ENCODE results near the gene CBFA2T3. TPM values are rescaled to one million over a fixed set of nuclear protein-coding genes. Genes with fewer than 3 reads are reported as not detected.

Gene CBFA2T3
- total RNA-seq, 1 donor from 2014 or later = not detected

- no peak overlapping the region for H3K27ac Mint-ChIP-seq
- intact Hi-C loops (cut with micrococcal nuclease) = no loop called here
- no peaks in the 10 kb centered on the region for H3K4me1 Mint-ChIP-seq
- H3K4me3 Mint-ChIP-seq = no peak overlapping the region
- H3K9me3 Mint-ChIP-seq = no peaks in the 10 kb centered on the region
- H3K36me3 Mint-ChIP-seq (ENCODE audit: low read depth) = no peaks in the 10 kb centered on the region
- peaks cover 7% of the 10 kb centered on the region for H3K27me3 Mint-ChIP-seq
- DNase-seq = no peak
Measured at GRCh38 chr16:88931936-88932335, 45.1 kb downstream of the CBFA2T3 start.

GRCh38 chr16:88931373-88931900 lies 45.6 kb downstream of the CBFA2T3 start:
- Mint-ChIP-seq H3K27me3 (peaks cover 2% of the 10 kb centered on the region), H3K36me3 (ENCODE audit: low read depth) (no peaks in the 10 kb centered on the region)

DNA sequence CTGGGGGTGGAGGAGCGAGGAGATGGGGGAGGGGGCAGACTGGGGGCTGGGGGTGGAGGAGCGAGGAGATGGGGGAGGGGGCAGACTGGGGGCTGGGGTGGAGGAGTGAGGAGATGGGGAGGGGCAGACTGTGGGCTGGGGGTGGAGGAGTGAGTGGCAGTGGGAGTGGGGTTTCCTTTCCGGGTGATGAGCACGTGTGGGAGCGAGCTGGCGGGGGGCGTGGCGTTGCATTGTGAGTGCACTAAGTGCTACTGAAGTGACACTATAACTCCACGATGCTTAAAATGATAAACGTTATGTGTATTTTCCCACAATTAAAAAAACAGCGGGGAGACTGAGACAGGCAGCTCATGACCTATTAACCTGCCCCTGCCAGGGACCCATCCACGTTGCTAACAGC lies 46.3 kb downstream of the CBFA2T3 start:
- no peaks in the 10 kb centered on the region for H3K36me3 Mint-ChIP-seq (ENCODE audit: low read depth)
- no peaks in the 10 kb centered on the region for H3K4me1 Mint-ChIP-seq
- DNase-seq = no peak
- no peak overlapping the region for H3K27ac Mint-ChIP-seq
- intact Hi-C loops (cut with micrococcal nuclease) = no loop called here
- H3K4me3 Mint-ChIP-seq = no peak overlapping the region
- H3K9me3 Mint-ChIP-seq = no peaks in the 10 kb centered on the region
- no peaks in the 10 kb centered on the region for H3K27me3 Mint-ChIP-seq

More at GRCh38 chr16:88931373-88931900, 45.6 kb downstream of the CBFA2T3 start:
- intact Hi-C loops (cut with micrococcal nuclease) = no loop called here
- no peak overlapping the region for H3K27ac Mint-ChIP-seq
- no peak overlapping the region for H3K4me3 Mint-ChIP-seq
- no peak for DNase-seq
- H3K4me1 Mint-ChIP-seq = no peaks in the 10 kb centered on the region
- H3K9me3 Mint-ChIP-seq = no peaks in the 10 kb centered on the region

DNA sequence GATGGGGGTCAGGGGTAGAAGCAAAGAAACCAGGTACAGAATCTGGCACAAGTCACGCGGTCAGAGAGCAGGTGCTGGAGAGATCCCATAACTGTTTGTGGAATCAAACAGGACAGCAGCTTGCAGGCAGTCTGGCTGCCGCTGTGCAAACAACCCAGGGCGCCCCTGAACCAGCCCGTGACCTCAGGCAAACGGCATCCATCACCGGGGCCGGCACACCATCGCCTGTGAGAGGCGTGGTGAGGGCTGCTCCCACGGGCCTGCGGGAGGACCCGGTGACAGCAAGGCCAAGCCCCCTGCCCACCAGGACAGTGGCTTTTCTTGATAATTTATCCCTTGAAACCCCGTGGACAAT lies 47.9 kb downstream of the CBFA2T3 start:
- H3K4me3 Mint-ChIP-seq = no peak overlapping the region
- no peak overlapping the region for H3K27ac Mint-ChIP-seq
- H3K36me3 Mint-ChIP-seq (ENCODE audit: low read depth) = no peaks in the 10 kb centered on the region

DNA sequence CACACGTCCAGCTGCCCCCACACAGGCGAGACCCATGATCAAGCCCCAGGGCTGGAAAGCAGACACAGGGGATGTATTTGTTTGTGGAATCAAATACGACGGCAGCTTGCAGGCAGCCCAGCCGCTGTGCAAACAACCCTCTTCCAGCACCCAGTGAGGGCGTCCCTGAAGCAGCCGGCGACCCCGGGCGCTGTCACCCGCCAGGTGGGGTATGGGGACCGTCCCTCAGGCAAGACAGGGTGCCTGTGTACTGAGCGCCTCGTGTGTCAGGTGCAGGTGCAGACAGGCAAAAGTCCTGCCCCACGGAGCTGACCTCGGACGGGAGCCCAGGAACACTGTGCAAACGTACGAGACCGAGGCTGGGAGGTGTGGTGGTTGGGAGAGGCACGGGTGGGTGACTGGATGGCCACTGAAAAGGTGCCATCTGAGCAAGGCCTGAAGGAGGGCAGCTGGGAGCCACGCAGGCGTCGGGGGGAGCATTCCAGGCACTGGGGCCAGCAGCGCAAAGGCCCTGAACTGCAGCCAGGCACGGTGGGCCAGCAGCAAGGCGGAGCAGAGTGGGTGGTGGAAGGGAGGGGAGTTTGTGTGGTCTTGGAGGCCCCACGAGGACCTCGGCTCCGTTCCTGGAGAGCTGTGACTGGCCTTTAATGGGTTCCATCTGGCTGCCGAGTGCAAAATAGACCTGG lies 48.5 kb downstream of the CBFA2T3 start:
- H3K4me3 Mint-ChIP-seq = no peak overlapping the region
- H3K36me3 Mint-ChIP-seq (ENCODE audit: low read depth) = no peaks in the 10 kb centered on the region
- H3K27ac Mint-ChIP-seq = no peak overlapping the region
- DNase-seq = no peak
- no peaks in the 10 kb centered on the region for H3K9me3 Mint-ChIP-seq
- H3K4me1 Mint-ChIP-seq = no peaks in the 10 kb centered on the region
- intact Hi-C loops (cut with micrococcal nuclease) = no loop called here
- no peaks in the 10 kb centered on the region for H3K27me3 Mint-ChIP-seq

More for the DNA sequence above, 47.9 kb downstream of the CBFA2T3 start:
- intact Hi-C loops (cut with micrococcal nuclease) = no loop called here
- Mint-ChIP-seq H3K27me3 (no peaks in the 10 kb centered on the region), H3K9me3 (no peaks in the 10 kb centered on the region), H3K4me1 (no peaks in the 10 kb centered on the region)
- DNase-seq = no peak

DNA sequence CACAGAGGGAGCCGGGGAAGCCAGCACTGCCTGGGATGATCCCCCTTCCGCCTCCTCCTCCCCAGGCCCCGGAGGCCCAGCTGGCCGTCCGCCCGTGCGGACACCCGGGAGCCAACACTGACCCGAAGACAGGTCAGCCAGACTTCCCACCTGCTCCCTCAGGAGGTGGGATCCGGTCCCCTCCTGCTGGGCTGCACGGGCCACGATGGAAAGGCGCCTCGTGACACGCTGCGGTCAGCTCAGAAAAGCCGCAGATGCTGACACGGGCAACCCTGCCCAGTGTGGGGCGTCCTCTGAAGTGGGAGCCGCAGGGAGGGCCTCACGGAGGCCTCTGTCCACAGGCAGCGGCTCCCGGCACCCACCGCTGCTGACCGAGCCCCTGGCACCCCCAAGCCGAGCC lies 49.3 kb downstream of the CBFA2T3 start:
- Mint-ChIP-seq H3K4me3 (no peak overlapping the region), H3K4me1 (no peaks in the 10 kb centered on the region), H3K9me3 (no peaks in the 10 kb centered on the region), H3K27ac (no peak overlapping the region), H3K27me3 (no peaks in the 10 kb centered on the region), H3K36me3 (ENCODE audit: low read depth) (no peaks in the 10 kb centered on the region)
- no peak for DNase-seq
- intact Hi-C loops (cut with micrococcal nuclease) = no loop called here

DNA sequence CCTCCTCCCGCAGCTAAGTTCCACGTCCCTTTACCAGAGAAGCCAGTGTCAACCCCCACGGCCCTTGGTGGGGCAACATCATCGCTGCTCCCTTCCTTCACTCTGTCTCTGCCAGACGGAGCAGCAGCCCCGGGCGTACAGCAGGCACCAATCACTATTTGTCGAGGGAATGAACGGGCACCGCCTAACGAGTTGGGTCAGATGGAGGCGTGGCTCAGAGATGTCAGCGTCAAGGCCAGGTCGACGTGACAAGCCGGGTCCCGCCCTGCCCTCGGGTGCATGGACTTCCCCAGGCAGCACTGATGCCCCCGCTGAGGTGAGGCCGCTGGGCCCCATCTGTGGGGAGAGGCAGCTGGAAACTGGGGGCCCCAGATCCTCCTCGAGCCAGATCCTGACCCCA lies 50.0 kb downstream of the CBFA2T3 start:
- Mint-ChIP-seq H3K27ac (no peak overlapping the region), H3K27me3 (no peaks in the 10 kb centered on the region), H3K4me3 (no peak overlapping the region), H3K9me3 (no peaks in the 10 kb centered on the region), H3K36me3 (ENCODE audit: low read depth) (no peaks in the 10 kb centered on the region), H3K4me1 (no peaks in the 10 kb centered on the region)
- intact Hi-C loops (cut with micrococcal nuclease) = no loop called here
- no peak for DNase-seq

GRCh38 chr16:88926374-88926990 lies 50.5 kb downstream of the CBFA2T3 start:
- no peak overlapping the region for H3K4me3 Mint-ChIP-seq
- no peaks in the 10 kb centered on the region for H3K27me3 Mint-ChIP-seq
- no peak for DNase-seq
- intact Hi-C loops (cut with micrococcal nuclease) = no loop called here
- H3K4me1 Mint-ChIP-seq = no peaks in the 10 kb centered on the region
- no peaks in the 10 kb centered on the region for H3K9me3 Mint-ChIP-seq
- H3K27ac Mint-ChIP-seq = no peak overlapping the region
- H3K36me3 Mint-ChIP-seq (ENCODE audit: low read depth) = no peaks in the 10 kb centered on the region

GRCh38 chr16:88925540-88925887 lies 51.5 kb downstream of the CBFA2T3 start:
- H3K27me3 Mint-ChIP-seq = no peaks in the 10 kb centered on the region
- H3K9me3 Mint-ChIP-seq = no peaks in the 10 kb centered on the region
- no peak overlapping the region for H3K4me3 Mint-ChIP-seq
- no peaks in the 10 kb centered on the region for H3K36me3 Mint-ChIP-seq (ENCODE audit: low read depth)
- H3K27ac Mint-ChIP-seq = no peak overlapping the region
- DNase-seq = no peak
- intact Hi-C loops (cut with micrococcal nuclease) = no loop called here
- peaks cover 4% of the 10 kb centered on the region for H3K4me1 Mint-ChIP-seq

GRCh38 chr16:88924834-88925539 lies 52.0 kb downstream of the CBFA2T3 start:
- Mint-ChIP-seq H3K4me3 (no peak overlapping the region), H3K27me3 (no peaks in the 10 kb centered on the region), H3K36me3 (ENCODE audit: low read depth) (no peaks in the 10 kb centered on the region), H3K27ac (no peak overlapping the region), H3K9me3 (no peaks in the 10 kb centered on the region), H3K4me1 (peaks cover 4% of the 10 kb centered on the region)
- intact Hi-C loops (cut with micrococcal nuclease) = no loop called here
- DNase-seq = no peak

GRCh38 chr16:88923926-88924833 lies 52.8 kb downstream of the CBFA2T3 start:
- intact Hi-C loops (cut with micrococcal nuclease) = no loop called here
- H3K4me1 Mint-ChIP-seq = peaks cover 4% of the 10 kb centered on the region
- no peak for DNase-seq
- H3K4me3 Mint-ChIP-seq = no peak overlapping the region
- H3K27me3 Mint-ChIP-seq = no peaks in the 10 kb centered on the region
- no peaks in the 10 kb centered on the region for H3K36me3 Mint-ChIP-seq (ENCODE audit: low read depth)
- H3K9me3 Mint-ChIP-seq = no peaks in the 10 kb centered on the region
- H3K27ac Mint-ChIP-seq = no peak overlapping the region

- intact Hi-C loops (cut with micrococcal nuclease) = no loop called here
- Mint-ChIP-seq H3K36me3 (ENCODE audit: low read depth) (no peaks in the 10 kb centered on the region), H3K4me3 (no peak overlapping the region)
Measured at GRCh38 chr16:88923450-88923849, 53.6 kb downstream of the CBFA2T3 start.

DNA sequence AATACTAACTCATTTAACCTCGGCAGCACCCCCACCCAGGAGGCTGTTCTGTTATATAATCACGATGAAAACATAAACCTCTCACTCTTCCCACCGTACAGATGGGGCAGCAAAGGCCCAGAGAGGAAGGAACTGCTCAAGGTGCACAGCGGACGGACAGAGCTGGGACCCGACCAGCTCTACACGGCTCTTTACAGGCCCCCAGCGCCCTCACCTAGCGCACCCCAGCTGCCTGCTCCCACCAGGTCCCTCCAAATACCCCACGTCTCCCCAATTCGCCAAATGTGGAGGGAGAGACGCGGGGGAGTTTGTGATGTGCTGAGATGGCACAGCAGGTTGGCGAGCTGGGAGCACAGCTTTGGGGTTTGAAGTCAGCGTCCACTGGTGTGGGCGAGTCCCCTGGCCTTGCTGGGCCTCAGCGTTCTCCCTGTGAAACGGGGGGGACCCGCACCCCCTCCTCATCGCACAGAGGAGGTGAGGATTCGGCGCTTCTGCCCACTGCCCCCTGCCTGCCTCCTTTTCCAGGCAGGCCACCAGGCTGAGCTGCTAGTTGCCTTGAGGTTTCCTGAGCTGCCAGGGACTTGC lies 54.1 kb downstream of the CBFA2T3 start:
- intact Hi-C loops (cut with micrococcal nuclease) = no loop called here
- H3K4me3 Mint-ChIP-seq = no peak overlapping the region
- H3K9me3 Mint-ChIP-seq = no peaks in the 10 kb centered on the region
- H3K27me3 Mint-ChIP-seq = no peaks in the 10 kb centered on the region
- no peak for DNase-seq
- H3K36me3 Mint-ChIP-seq (ENCODE audit: low read depth) = no peaks in the 10 kb centered on the region
- H3K27ac Mint-ChIP-seq = no peak overlapping the region
- peaks cover 4% of the 10 kb centered on the region for H3K4me1 Mint-ChIP-seq

More at GRCh38 chr16:88923450-88923849, 53.6 kb downstream of the CBFA2T3 start:
- peaks cover 4% of the 10 kb centered on the region for H3K4me1 Mint-ChIP-seq
- no peaks in the 10 kb centered on the region for H3K9me3 Mint-ChIP-seq
- no peaks in the 10 kb centered on the region for H3K27me3 Mint-ChIP-seq
- no peak for DNase-seq
- H3K27ac Mint-ChIP-seq = no peak overlapping the region
